Measurements from ENCODE around the gene KAT6B. TPM values are rescaled to one million over a fixed set of nuclear protein-coding genes. Genes with fewer than 3 reads are reported as not detected.
A peak's percentile ranks its signal among the peaks of the same experiment; 100 is the strongest.

Gene KAT6B
- total and polyA plus RNA-seq, 7 experiments from 2014 or later, result 33.2 to 80.5 (median 63.6) TPM

DNA sequence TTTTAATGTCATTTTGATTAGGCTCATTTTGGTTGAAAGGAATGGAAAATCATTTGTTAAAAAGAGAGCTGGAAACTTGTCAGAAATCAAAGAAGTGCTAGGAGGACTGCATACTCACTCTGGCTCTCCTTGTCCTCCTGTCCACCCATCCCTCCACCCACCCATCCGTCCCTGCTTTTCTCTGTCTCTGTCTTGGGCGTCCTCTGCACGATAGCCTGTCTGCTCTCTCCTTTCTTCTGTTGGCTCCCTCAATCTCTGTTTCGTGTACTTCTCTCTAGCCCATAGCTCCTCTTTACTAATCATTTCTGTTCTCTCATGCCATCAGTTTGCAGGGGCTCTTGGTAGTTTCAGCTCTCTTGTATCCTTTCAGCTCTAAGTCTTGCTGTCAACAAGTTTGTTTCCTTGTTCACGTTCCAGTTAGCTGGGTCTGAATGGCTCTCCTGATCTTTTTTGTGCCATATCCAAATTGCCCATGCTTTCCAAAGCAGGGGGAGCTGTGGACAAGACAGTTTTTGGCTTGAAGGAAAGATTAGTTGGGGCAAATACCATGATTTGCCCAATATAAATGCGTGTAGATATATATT is 75.6 kb downstream of the KAT6B start:
- H3K4me3 Mint-ChIP-seq, result peak overlapping the region in 2 of 10 donors; percentile 1 to 14
- peaks cover 4 to 23% (median 15%) of the 10 kb centered on the region in 5 donors for H3K36me3 Mint-ChIP-seq
- H3K27me3 Mint-ChIP-seq, result no peaks in the 10 kb centered on the region
- ChIA-PET POLR2A (interaction anchor here (0.9 kb wide), 1 partner anchor 104 kb away, joined by 3 read pairs; no protein-coding TSS in a partner anchor), CTCF (interaction anchor here (0.6 kb wide), 2 partner anchors 33 to 71 kb away, joined by 3 read pairs; no protein-coding TSS in a partner anchor)
- H3K4me1 Mint-ChIP-seq, result peaks cover 36 to 92% (median 85%) of the 10 kb centered on the region in 7 donors
- Histone ChIP-seq H3K4me1 (ENCODE audit: control insufficient read depth in 2 of 2, insufficient read depth in 2 of 2, low read length in 2 of 2) (peaks cover 9 to 23% of the 10 kb centered on the region in 2 donors), H3K36me3 (ENCODE audit: control insufficient read depth in 2 of 3, insufficient read depth in 3 of 3, low read length in 3 of 3) (no peaks in the 10 kb centered on the region), H3K9me3 (ENCODE audit: control insufficient read depth in 2 of 3, low read length in 3 of 3) (no peaks in the 10 kb centered on the region), H3K27me3 (ENCODE audit: control insufficient read depth in 2 of 2, insufficient read depth in 2 of 2, low read length in 2 of 2) (no peaks in the 10 kb centered on the region), H3K4me3 (ENCODE audit: low read length) (no peak overlapping the region), H3K27ac (ENCODE audit: low read depth, low read length) (no peak overlapping the region)
- ATAC-seq (no peak), DNase-seq (no peak)
- intact Hi-C loops (cut with micrococcal nuclease), result no loop called here
- peak overlapping the region in 1 of 9 donors; percentile 29 for H3K27ac Mint-ChIP-seq
- peaks cover 0 to 2% (median 0%) of the 10 kb centered on the region in 11 donors for H3K9me3 Mint-ChIP-seq

DNA sequence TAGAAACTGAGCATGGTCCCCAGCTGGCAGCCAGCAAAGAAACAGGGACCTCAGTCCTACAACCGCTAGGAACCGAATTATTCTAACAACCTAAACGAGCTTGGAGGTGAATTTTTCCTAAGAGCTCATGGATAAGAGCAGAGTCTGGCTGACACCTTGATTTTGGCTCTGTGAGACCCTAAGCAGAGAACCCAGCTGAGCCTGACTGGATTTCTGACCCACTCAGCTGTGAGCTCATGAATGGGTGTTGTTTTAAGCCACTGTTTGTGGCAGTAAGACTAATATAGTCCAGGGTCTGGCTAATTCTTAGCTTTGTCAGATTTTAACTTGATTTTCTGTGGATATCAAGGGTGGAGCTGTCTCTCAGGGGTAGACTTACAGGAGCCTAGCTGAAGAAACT is 77.1 kb downstream of the KAT6B start:
- H3K9me3 Mint-ChIP-seq, result peaks cover 0 to 2% (median 0%) of the 10 kb centered on the region in 11 donors
- peaks cover 4 to 29% (median 11%) of the 10 kb centered on the region in 5 donors for H3K36me3 Mint-ChIP-seq
- DNase-seq (no peak), ATAC-seq (no peak)
- H3K4me1 ChIP-seq (ENCODE audit: control insufficient read depth in 2 of 2, insufficient read depth in 2 of 2, low read length in 2 of 2), result peaks cover 2 to 14% of the 10 kb centered on the region in 2 donors
- ChIA-PET POLR2A (interaction anchor here (1.3 kb wide), 1 partner anchor 77 kb away, joined by 3 read pairs; the partner anchor contains the start of gene KAT6B), CTCF (interaction anchor here (1.2 kb wide), 1 partner anchor 10 kb away, joined by 3 read pairs; no protein-coding TSS in a partner anchor)
- H3K27me3 ChIP-seq (ENCODE audit: control insufficient read depth in 2 of 2, insufficient read depth in 2 of 2, low read length in 2 of 2), result no peaks in the 10 kb centered on the region
- H3K9me3 ChIP-seq (ENCODE audit: control insufficient read depth in 2 of 3, low read length in 3 of 3), result no peaks in the 10 kb centered on the region
- H3K4me3 Mint-ChIP-seq, result no peak overlapping the region
- intact Hi-C loops (cut with micrococcal nuclease), result no loop called here
- H3K27me3 Mint-ChIP-seq, result no peaks in the 10 kb centered on the region
- H3K4me1 Mint-ChIP-seq, result peaks cover 27 to 87% (median 78%) of the 10 kb centered on the region in 7 donors
- no peak overlapping the region for H3K27ac ChIP-seq (ENCODE audit: low read depth, low read length)
- peak overlapping the region in 1 of 9 donors; percentile 4 for H3K27ac Mint-ChIP-seq
- no peaks in the 10 kb centered on the region for H3K36me3 ChIP-seq (ENCODE audit: control insufficient read depth in 2 of 3, insufficient read depth in 3 of 3, low read length in 3 of 3)
- no peak overlapping the region for H3K4me3 ChIP-seq (ENCODE audit: low read length)

DNA sequence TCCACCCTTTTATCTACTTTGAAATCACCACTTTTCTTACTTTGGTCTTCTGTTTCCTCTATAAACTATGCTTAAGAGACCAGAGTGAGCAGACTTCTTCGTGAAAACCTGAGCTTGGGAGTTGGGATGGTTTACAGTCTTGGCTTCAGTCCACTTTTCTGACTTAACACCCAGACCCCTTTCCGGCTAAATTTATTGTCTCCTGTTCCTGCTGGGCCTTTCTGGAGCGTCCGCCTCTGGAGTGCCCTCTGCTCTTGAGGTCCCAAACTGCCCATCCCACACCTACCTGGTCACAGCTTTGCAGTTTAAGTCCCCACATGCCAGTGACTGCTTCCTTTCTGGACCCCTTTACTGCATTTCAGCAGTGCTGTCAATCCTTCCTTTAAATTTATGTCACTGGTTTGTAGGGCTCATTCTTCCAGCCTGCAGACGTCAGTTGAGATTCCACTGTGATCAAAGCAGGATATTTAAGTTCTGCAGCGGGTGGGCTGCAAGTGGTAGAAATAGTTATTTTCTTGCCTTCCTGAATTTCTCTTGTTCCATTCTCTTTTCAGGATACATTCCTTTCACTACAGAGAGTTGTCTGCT is 80.3 kb downstream of the KAT6B start:
- H3K27me3 Mint-ChIP-seq, result no peaks in the 10 kb centered on the region
- H3K9me3 Mint-ChIP-seq, result peaks cover 0 to 2% (median 0%) of the 10 kb centered on the region in 11 donors
- peaks cover 0 to 19% (median 5%) of the 10 kb centered on the region in 5 donors for H3K36me3 Mint-ChIP-seq
- H3K9me3 ChIP-seq (ENCODE audit: control insufficient read depth in 2 of 3, low read length in 3 of 3), result no peaks in the 10 kb centered on the region
- H3K4me3 Mint-ChIP-seq, result no peak overlapping the region
- no peak overlapping the region for H3K4me3 ChIP-seq (ENCODE audit: low read length)
- DNase-seq, result no peak
- CTCF ChIA-PET, result no interaction called here
- H3K27ac ChIP-seq (ENCODE audit: low read depth, low read length), result no peak overlapping the region
- peaks cover 15 to 91% (median 78%) of the 10 kb centered on the region in 7 donors for H3K4me1 Mint-ChIP-seq
- intact Hi-C loops (cut with micrococcal nuclease), result loop anchor here in 1 of 2 donors (5.0 kb wide), 1 partner anchor 34 kb away; no protein-coding TSS in a partner anchor
- no peaks in the 10 kb centered on the region for H3K4me1 ChIP-seq (ENCODE audit: control insufficient read depth in 2 of 2, insufficient read depth in 2 of 2, low read length in 2 of 2)
- H3K27ac Mint-ChIP-seq, result peak overlapping the region in 2 of 9 donors; percentile 22 to 62
- H3K36me3 ChIP-seq (ENCODE audit: control insufficient read depth in 2 of 3, insufficient read depth in 3 of 3, low read length in 3 of 3), result no peaks in the 10 kb centered on the region
- POLR2A ChIA-PET, result no interaction called here
- no peak for ATAC-seq
- no peaks in the 10 kb centered on the region for H3K27me3 ChIP-seq (ENCODE audit: control insufficient read depth in 2 of 2, insufficient read depth in 2 of 2, low read length in 2 of 2)

DNA sequence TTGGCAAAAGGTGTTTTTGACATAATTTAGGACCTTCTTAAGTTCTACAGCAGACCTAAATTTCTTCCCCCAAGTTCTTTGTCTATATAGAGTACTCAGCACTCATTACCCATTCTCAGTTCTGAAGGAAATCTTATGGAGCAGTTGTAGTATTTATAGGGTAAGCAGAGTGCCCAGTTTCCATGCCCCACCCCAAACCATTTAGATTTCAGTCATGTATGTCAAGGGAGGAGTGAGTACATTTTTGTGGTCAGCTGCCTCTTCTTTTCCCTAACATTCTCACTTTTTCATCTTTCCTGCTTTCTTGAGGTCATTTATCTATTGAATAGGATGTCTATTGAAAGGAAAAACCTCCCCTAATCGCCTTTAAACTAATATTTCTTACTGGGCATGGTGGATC is 83.3 kb downstream of the KAT6B start:
- H3K27ac ChIP-seq (ENCODE audit: low read depth, low read length), result no peak overlapping the region
- H3K27me3 ChIP-seq (ENCODE audit: control insufficient read depth in 2 of 2, insufficient read depth in 2 of 2, low read length in 2 of 2), result no peaks in the 10 kb centered on the region
- no peaks in the 10 kb centered on the region for H3K36me3 ChIP-seq (ENCODE audit: control insufficient read depth in 2 of 3, insufficient read depth in 3 of 3, low read length in 3 of 3)
- DNase-seq, result no peak
- no peak for ATAC-seq
- CTCF ChIA-PET, result no interaction called here
- H3K36me3 Mint-ChIP-seq, result peaks cover 0 to 8% (median 3%) of the 10 kb centered on the region in 5 donors
- H3K27ac Mint-ChIP-seq, result peak overlapping the region in 1 of 9 donors; percentile 70
- no peaks in the 10 kb centered on the region for H3K27me3 Mint-ChIP-seq
- H3K9me3 Mint-ChIP-seq, result peaks cover 0 to 2% (median 0%) of the 10 kb centered on the region in 11 donors
- POLR2A ChIA-PET, result no interaction called here
- intact Hi-C loops (cut with micrococcal nuclease), result loop anchor here in 1 of 2 donors (5.0 kb wide), 1 partner anchor 37 kb away; no protein-coding TSS in a partner anchor
- peaks cover 20 to 83% (median 73%) of the 10 kb centered on the region in 7 donors for H3K4me1 Mint-ChIP-seq
- no peak overlapping the region for H3K4me3 Mint-ChIP-seq
- H3K4me3 ChIP-seq (ENCODE audit: low read length), result no peak overlapping the region
- H3K9me3 ChIP-seq (ENCODE audit: control insufficient read depth in 2 of 3, low read length in 3 of 3), result no peaks in the 10 kb centered on the region
- peaks cover 6 to 7% of the 10 kb centered on the region in 2 donors for H3K4me1 ChIP-seq (ENCODE audit: control insufficient read depth in 2 of 2, insufficient read depth in 2 of 2, low read length in 2 of 2)

DNA sequence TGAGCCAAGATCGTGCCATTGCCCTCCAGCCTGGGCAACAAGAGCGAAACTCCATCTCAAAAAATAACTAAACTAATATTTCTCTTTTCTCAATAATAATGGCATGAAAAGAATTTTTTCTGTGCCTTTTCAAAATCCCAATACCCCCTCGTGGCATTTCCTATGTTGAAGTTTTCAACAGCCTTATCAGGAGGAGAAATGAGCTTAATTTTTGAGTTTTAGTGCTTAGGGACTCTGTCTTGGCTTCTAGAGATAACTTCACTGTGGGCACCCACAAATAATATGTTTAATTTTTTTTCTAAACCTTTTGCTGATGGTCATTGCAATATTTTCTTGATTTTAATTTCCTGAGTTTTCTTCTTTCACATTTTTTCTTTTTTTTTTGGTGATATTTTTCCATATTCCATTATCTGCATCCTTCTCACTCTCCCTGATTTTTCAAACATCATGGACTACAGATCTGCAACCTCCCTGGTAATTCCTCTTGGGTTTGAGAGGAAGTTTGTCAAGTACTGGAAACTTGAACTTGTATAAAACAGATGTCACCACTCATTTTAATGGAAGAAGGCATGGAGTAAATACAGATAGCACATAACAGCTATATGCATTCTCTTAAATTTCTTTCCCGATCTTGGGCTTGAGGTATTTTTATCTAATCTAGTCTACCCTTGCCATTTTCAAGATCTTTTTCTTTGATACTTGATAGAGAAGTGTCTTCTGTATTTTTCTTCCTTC is 84.0 kb downstream of the KAT6B start:
- Histone ChIP-seq H3K36me3 (ENCODE audit: control insufficient read depth in 2 of 3, insufficient read depth in 3 of 3, low read length in 3 of 3) (no peaks in the 10 kb centered on the region), H3K4me3 (ENCODE audit: low read length) (no peak overlapping the region), H3K9me3 (ENCODE audit: control insufficient read depth in 2 of 3, low read length in 3 of 3) (no peaks in the 10 kb centered on the region), H3K4me1 (ENCODE audit: control insufficient read depth in 2 of 2, insufficient read depth in 2 of 2, low read length in 2 of 2) (peaks cover 6 to 7% of the 10 kb centered on the region in 2 donors), H3K27ac (ENCODE audit: low read depth, low read length) (no peak overlapping the region), H3K27me3 (ENCODE audit: control insufficient read depth in 2 of 2, insufficient read depth in 2 of 2, low read length in 2 of 2) (no peaks in the 10 kb centered on the region)
- Mint-ChIP-seq H3K27me3 (no peaks in the 10 kb centered on the region), H3K36me3 (peaks cover 0 to 11% (median 6%) of the 10 kb centered on the region in 5 donors), H3K4me3 (peak overlapping the region in 2 of 10 donors; percentile 34 to 40), H3K27ac (peak overlapping the region in 1 of 9 donors; percentile 11), H3K9me3 (peaks cover 0 to 2% (median 0%) of the 10 kb centered on the region in 11 donors), H3K4me1 (peaks cover 23 to 79% (median 70%) of the 10 kb centered on the region in 7 donors)
- CTCF ChIA-PET, result no interaction called here
- ATAC-seq (no peak), DNase-seq (no peak)
- intact Hi-C loops (cut with micrococcal nuclease), result no loop called here
- POLR2A ChIA-PET, result no interaction called here

DNA sequence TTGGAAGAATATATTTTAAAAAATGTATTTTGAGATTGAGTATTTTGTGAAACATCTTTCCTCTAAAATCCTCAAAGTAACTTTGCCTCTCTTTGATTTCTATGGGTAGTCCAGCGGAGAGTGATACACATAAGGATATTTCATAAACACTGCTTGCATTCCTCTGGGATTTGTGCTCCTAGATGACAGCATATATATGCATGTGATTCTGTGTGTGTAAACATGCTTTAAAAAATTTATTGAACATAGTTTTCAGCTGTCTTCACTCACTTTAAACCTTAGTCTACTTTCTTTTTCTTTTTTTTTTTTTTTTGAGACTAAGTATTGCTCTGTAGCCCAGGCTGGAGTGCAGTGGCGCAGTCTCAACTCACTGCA is 84.6 kb downstream of the KAT6B start:
- H3K4me1 Mint-ChIP-seq, result peaks cover 25 to 77% (median 68%) of the 10 kb centered on the region in 7 donors
- ATAC-seq (no peak), DNase-seq (no peak)
- Histone ChIP-seq H3K36me3 (ENCODE audit: control insufficient read depth in 2 of 3, insufficient read depth in 3 of 3, low read length in 3 of 3) (no peaks in the 10 kb centered on the region), H3K9me3 (ENCODE audit: control insufficient read depth in 2 of 3, low read length in 3 of 3) (no peaks in the 10 kb centered on the region), H3K27ac (ENCODE audit: low read depth, low read length) (no peak overlapping the region), H3K27me3 (ENCODE audit: control insufficient read depth in 2 of 2, insufficient read depth in 2 of 2, low read length in 2 of 2) (no peaks in the 10 kb centered on the region), H3K4me1 (ENCODE audit: control insufficient read depth in 2 of 2, insufficient read depth in 2 of 2, low read length in 2 of 2) (peaks cover 6 to 7% of the 10 kb centered on the region in 2 donors), H3K4me3 (ENCODE audit: low read length) (no peak overlapping the region)
- H3K27me3 Mint-ChIP-seq, result no peaks in the 10 kb centered on the region
- H3K9me3 Mint-ChIP-seq, result peaks cover 0 to 2% (median 0%) of the 10 kb centered on the region in 11 donors
- POLR2A ChIA-PET, result no interaction called here
- CTCF ChIA-PET, result no interaction called here
- H3K27ac Mint-ChIP-seq, result peak overlapping the region in 1 of 9 donors; percentile 11
- peaks cover 0 to 13% (median 8%) of the 10 kb centered on the region in 5 donors for H3K36me3 Mint-ChIP-seq
- peak overlapping the region in 3 of 10 donors; percentile 23 to 40 (median 32) for H3K4me3 Mint-ChIP-seq
- intact Hi-C loops (cut with micrococcal nuclease), result no loop called here
